Muscle of leg (tissue), 11 donors: ENCODE results near the gene DNHD1. TPM values are rescaled to one million over a fixed set of nuclear protein-coding genes. Genes with fewer than 3 reads are reported as not detected.

Source experiments
- DNase-seq: peaks from one replicate; pipeline ENCODE4 v3.0.0; 2013
- H3K27ac ChIP-seq: one replicate; pipeline ENCODE4 v1.5.1; 2013; ENCODE audit warnings: mild to moderate bottlenecking, low read length, control low read depth
- H3K27me3 ChIP-seq: one replicate; pipeline ENCODE4 v1.6.1; 2013; ENCODE audit warnings: low read length; ENCODE audit not compliant: control insufficient read depth, insufficient read depth
- H3K36me3 ChIP-seq: one replicate; pipeline ENCODE4 v1.6.1; 2013; ENCODE audit warnings: low read length; ENCODE audit not compliant: control insufficient read depth, insufficient read depth
- H3K4me1 ChIP-seq: one replicate; pipeline ENCODE4 v1.6.1; 2013; ENCODE audit warnings: low read length; ENCODE audit not compliant: control insufficient read depth, insufficient read depth
- H3K4me3 ChIP-seq: one replicate; pipeline ENCODE4 v1.5.1; 2013; ENCODE audit warnings: low read length, control low read depth
- H3K9me3 ChIP-seq: replicated peaks from 2 replicates; pipeline ENCODE4 v1.6.1; 2013; ENCODE audit warnings: low read depth, low read length; ENCODE audit not compliant: control insufficient read depth
- WGBS: methylation state at CpG from one replicate; pipeline ENCODE4 v1.1.5; 2013; ENCODE audit warnings: missing lambda C conversion rate; ENCODE audit not compliant: insufficient coverage; 5-methylcytosine and 5-hydroxymethylcytosine counted together
- polyA plus RNA-seq, 8 donors: library from polyadenylated mRNA; unstranded; fragments of 120-200 nt; gene quantifications; one replicate each; pipeline versions ENCODE4 v1.2.1 to v1.2.3, GENCODE V29; 2013; ENCODE audit warnings: inconsistent platforms in 1 of 8, low replicate concordance in 1 of 8; ENCODE audit not compliant: insufficient read length in 8 of 8, insufficient read depth in 1 of 8
- total RNA-seq: library from RNA; stranded (reverse); fragments of 120-200 nt; gene quantifications from one replicate; pipeline ENCODE4 v1.2.4, GENCODE V29; 2013

Gene DNHD1
- total and polyA plus RNA-seq, 9 donors, result 3.3 to 10.7 (median 6.5) TPM

DNA sequence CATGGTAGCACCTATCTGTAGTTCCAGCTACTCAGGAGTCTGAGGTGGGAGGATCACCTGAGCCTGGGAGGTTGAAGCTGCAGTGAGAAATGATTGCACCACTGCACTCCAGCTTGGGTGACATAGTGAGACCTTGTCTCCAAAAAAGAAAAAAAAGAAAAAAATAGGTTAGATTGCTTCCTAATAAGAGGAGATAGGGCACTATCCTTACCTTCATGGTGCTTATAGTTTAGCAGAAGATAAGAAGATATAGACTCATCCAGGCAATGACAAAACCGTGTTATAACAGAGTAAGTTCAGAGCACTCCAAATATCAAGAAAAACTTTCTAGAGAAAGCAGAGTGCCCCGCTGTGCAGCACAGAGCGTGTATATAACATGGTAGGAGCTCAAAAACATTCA lies 64.2 kb downstream of the DNHD1 start:
- WGBS, result no CpG with 5 or more reads among the region's 3 CpGs
- H3K36me3 ChIP-seq, result peaks cover 7% of the 10 kb centered on the region
- no peak overlapping the region for H3K4me3 ChIP-seq
- H3K9me3 ChIP-seq, result no peaks in the 10 kb centered on the region
- H3K4me1 ChIP-seq, result no peaks in the 10 kb centered on the region
- H3K27ac ChIP-seq, result no peak overlapping the region
- no peak for DNase-seq
- H3K27me3 ChIP-seq, result no peaks in the 10 kb centered on the region

- WGBS, result 89% methylated on average over 3 of the region's 4 CpGs
- Histone ChIP-seq H3K36me3 (peaks cover 10% of the 10 kb centered on the region), H3K27me3 (no peaks in the 10 kb centered on the region), H3K9me3 (no peaks in the 10 kb centered on the region), H3K4me3 (no peak overlapping the region), H3K27ac (no peak overlapping the region), H3K4me1 (peaks cover 4% of the 10 kb centered on the region)
- no peak for DNase-seq
Measured at GRCh38 chr11:6563121-6563619, 66.1 kb downstream of the DNHD1 start.

GRCh38 chr11:6563667-6564066 lies 66.6 kb downstream of the DNHD1 start:
- no peaks in the 10 kb centered on the region for H3K9me3 ChIP-seq

DNA sequence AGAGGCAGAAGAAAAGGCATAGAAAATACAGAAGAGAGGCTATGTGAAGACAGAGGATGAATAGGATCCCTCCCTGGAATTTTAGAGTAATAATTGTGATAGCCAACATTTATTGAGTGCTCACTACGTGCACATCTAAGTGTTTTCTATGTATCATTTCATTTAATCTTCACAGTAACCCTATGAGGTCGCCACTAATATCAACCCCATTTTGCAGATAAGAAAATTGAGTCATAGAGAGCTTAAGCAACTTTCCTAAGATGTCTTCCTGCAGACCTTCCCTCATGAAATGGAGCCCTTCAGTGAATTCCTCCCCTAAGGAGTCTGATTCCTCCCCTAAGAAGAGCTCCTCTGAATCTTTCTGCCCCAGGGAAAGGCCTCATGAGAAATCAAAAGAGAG lies 68.2 kb downstream of the DNHD1 start:
- peaks cover 11% of the 10 kb centered on the region for H3K36me3 ChIP-seq
- no peak overlapping the region for H3K4me3 ChIP-seq
- WGBS, result no CpG with 5 or more reads among the region's 2 CpGs
- H3K4me1 ChIP-seq, result peaks cover 12% of the 10 kb centered on the region
- no peaks in the 10 kb centered on the region for H3K9me3 ChIP-seq
- no peak for DNase-seq
- H3K27me3 ChIP-seq, result no peaks in the 10 kb centered on the region
- no peak overlapping the region for H3K27ac ChIP-seq

More at GRCh38 chr11:6563667-6564066, 66.6 kb downstream of the DNHD1 start:
- H3K27ac ChIP-seq, result no peak overlapping the region
- no peak overlapping the region for H3K4me3 ChIP-seq
- H3K36me3 ChIP-seq, result peaks cover 10% of the 10 kb centered on the region
- H3K4me1 ChIP-seq, result peaks cover 9% of the 10 kb centered on the region
- DNase-seq, result no peak
- H3K27me3 ChIP-seq, result no peaks in the 10 kb centered on the region
- 85% methylated on average over 10 of the region's 10 CpGs for WGBS

DNA sequence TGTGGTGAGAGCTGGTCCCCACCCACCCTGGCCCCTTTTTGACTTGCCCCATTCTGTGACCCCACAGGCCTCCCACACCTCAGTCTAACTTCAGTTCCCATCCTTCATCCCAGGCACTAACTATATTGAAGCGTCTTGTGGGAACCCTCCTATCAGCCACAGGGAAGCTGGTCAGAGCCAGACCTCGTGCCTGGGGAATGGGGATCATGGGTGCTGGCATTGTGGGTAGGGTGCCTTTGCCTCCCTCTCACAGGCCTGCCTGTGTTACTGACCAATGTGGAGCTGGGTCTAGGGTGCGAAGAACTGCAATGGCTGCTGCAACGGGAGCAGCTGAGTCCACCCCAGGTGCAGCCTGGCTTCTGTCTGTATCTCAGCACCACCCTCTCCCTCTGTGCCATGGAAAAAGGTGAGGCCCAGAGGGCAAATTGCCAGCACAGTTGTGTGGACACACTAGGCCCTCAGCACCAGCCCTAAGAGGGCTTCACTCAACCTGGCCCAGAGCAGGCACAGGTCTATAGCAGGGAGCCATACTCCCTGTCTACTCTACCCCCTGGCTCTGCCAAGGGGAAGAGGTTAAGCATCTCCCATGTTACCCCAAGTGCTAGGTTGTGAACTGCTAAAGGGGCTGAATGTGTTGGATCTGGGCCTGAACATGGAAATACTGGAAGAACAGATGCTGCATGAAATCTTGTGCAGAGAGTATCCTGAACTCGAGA lies 69.1 kb downstream of the DNHD1 start:
- Histone ChIP-seq H3K27me3 (no peaks in the 10 kb centered on the region), H3K27ac (no peak overlapping the region), H3K4me3 (no peak overlapping the region), H3K36me3 (peaks cover 12% of the 10 kb centered on the region), H3K9me3 (no peaks in the 10 kb centered on the region), H3K4me1 (peaks cover 12% of the 10 kb centered on the region)
- WGBS, result 85% methylated on average over 2 of the region's 5 CpGs
- no peak for DNase-seq

- WGBS, result 85% methylated on average over 13 of the region's 13 CpGs
- peaks cover 12% of the 10 kb centered on the region for H3K36me3 ChIP-seq
- no peaks in the 10 kb centered on the region for H3K27me3 ChIP-seq
- H3K9me3 ChIP-seq, result no peaks in the 10 kb centered on the region
- DNase-seq, result no peak
- H3K27ac ChIP-seq, result no peak overlapping the region
- H3K4me1 ChIP-seq, result peaks cover 15% of the 10 kb centered on the region
- no peak overlapping the region for H3K4me3 ChIP-seq
Measured at GRCh38 chr11:6566704-6567370, 69.8 kb downstream of the DNHD1 start.

- no peak for DNase-seq
- Histone ChIP-seq H3K4me1 (peaks cover 15% of the 10 kb centered on the region), H3K27ac (no peak overlapping the region), H3K36me3 (peaks cover 12% of the 10 kb centered on the region), H3K9me3 (no peaks in the 10 kb centered on the region), H3K27me3 (no peaks in the 10 kb centered on the region), H3K4me3 (no peak overlapping the region)
- WGBS, result 97% methylated on average over 6 of the region's 7 CpGs
Measured at GRCh38 chr11:6567371-6567745, 70.3 kb downstream of the DNHD1 start.

GRCh38 chr11:6568191-6568918 lies 71.3 kb downstream of the DNHD1 start:
- DNase-seq, result peak; percentile 81
- Histone ChIP-seq H3K36me3 (peaks cover 12% of the 10 kb centered on the region), H3K9me3 (no peaks in the 10 kb centered on the region), H3K4me1 (peaks cover 15% of the 10 kb centered on the region), H3K27me3 (no peaks in the 10 kb centered on the region), H3K27ac (no peak overlapping the region), H3K4me3 (no peak overlapping the region)
- WGBS, result 100% methylated on average over 1 of the region's 4 CpGs

GRCh38 chr11:6569706-6570105 lies 72.6 kb downstream of the DNHD1 start:
- WGBS, result 97% methylated on average over 3 of the region's 5 CpGs
- no peaks in the 10 kb centered on the region for H3K27me3 ChIP-seq
- H3K4me3 ChIP-seq, result no peak overlapping the region
- H3K9me3 ChIP-seq, result no peaks in the 10 kb centered on the region
- H3K4me1 ChIP-seq, result peaks cover 15% of the 10 kb centered on the region
- no peak overlapping the region for H3K27ac ChIP-seq
- peaks cover 9% of the 10 kb centered on the region for H3K36me3 ChIP-seq
- DNase-seq, result no peak
